ENCODE results near the gene MAP7.

DNA sequence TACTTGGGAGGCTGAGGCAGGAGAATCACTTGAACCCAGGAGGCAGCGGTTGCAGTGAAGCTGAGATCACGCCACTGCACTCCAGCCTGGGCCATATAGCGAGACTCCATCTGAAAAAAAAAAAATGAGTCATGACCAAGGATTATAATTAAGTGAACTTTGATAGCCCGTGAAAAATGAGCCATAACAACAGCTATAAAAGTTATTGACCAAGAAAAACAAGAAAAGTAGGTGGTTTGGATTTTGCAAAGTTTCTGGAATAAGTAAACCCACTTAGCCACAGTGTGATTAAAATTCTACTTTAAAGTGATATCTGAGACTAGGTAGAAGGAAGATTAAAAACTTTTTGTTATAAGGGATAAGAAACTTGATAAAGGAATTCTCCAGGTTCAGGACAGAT is 234.6 kb downstream of the MAP7 start:
- TF ChIP-seq EZH2 (IDR thresholded peaks at IDR 0.05; ENCODE audit: insufficient read depth, poor library complexity, severe bottlenecking) (no peak), EZH2phosphoT487 (IDR thresholded peaks at IDR 0.05; ENCODE audit: insufficient read depth, low read depth) (no peak)

Data from GM23248 (cell line).